Central memory CD4-positive, alpha-beta T cell (primary cell): ENCODE measurements around the gene GNPTAB.
A peak's percentile ranks its signal among the peaks of the same experiment; 100 is the strongest.

Source experiments
- DNase-seq: peaks from one replicate; pipeline ENCODE4 v3.0.0; 2022

Gene GNPTAB

DNA sequence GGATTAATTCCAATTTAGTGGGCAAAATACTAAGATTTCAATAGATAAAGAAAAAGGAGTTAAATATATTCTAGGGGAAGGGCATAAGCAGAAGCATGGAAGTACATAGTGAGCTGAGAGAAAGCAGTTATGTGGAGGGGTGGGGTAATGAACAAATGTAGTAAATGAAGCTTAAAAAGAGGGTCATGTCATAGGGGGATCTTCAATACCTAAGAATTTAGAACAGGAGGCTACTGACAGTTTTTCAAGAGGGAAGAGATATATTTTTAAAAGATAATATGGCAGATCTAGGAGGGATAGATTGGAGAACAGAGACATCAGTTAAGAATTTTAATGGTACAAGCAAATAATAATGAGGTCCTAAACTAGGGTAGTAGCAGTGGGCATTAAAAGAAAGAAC, 100.9 kb downstream of the GNPTAB start:
- no peak for DNase-seq

DNA sequence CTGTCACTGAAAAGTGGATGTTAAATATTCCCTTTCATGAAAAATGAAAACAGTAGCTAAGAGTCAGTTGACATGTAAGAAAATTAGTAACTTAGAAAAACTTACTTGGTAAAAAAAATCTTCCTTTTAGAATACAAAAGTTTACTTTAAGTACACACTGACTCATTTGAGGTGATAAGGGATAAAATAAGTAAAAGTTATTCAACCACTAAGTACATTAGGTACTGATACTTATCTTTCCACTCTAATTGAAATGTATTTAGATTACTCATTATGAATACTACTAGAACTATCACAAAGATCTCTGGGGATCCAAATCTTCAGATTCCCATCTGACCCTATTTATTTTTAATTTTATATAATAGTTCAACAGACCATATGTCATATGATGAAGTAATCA, 103.7 kb downstream of the GNPTAB start:
- DNase-seq, result no peak

DNA sequence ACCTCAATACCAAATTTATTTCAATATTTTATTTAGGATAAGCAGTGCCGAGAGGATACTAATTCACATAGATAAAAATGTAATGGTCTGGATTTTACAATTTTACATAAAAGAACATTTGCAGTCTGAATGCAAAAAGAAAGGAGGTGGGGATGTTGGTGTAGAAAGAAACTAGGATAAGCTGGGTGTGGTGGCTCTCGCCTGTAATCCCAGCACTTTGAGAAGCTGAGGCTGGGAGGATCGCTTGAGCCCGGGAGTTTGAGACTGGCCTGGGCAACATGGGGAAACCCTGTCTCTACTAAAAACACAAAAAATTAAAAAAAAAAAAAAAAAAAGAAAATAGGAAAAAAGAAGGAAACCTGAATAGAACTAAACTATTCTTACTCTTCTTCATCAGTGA, 108.4 kb downstream of the GNPTAB start:
- DNase-seq, result no peak

DNA sequence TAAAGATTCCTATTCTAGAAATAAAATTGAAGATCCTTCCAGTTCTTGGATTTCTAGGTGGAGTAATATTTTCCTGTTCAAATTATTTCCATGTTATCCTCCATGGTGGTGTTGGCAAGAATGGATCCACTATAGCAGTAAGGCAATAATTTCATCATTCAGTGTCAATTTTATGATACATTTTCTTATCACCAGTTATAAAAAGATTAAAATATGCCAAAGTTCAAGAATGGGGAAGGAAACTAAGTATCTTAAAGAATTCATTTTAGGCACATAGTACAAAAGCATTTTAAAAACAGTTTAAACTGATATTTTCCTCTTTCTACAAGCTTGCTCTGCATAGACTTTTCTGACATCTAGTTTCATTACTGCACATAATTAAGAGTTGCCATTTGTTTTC, 110.6 kb downstream of the GNPTAB start:
- no peak for DNase-seq

DNA sequence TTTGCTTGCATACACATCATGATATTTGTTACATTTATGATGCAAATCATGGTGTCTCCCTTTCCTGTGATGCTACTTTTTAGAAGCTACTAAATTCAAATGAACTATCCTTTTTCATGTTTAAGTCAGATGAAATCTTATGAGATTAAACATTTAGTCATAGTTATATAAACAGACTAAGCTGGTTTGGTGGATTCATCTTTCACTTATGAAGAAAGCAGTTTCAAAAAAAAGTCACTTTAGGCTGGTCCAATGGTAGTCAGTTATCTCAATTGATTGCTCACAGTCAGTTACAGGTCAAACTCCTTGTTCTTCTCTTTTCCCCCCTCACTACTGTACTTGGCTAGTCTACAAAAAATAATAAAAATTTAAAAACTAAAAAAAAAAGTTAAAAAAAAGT, 111.2 kb downstream of the GNPTAB start:
- DNase-seq, result no peak

DNA sequence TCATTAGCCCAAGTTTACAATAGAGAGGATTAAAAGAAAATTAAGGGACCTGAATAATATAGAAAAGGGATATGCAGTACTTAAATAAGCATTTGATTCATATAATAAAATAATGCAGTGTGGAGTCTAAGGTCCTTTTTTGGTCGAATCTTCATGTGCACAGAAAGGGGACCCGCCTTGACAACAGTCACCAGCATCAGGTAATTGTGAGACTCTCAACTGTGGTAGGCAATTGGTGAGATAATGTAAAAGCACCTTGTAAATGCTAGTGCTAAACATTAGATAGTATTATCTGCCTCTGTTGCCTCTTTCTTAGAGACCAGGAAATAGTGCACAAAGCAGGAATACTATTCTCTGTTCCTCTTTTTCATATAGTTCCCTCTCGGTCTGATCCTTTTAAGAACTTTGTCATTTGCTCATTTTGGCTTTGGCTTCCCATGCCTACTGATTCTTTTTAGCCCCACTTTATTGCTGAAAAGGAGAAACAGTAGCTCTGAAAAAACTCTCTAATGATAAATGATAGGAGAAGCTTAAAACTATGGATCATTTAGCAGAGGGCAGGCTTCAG, 115.8 kb downstream of the GNPTAB start:
- no peak for DNase-seq

DNA sequence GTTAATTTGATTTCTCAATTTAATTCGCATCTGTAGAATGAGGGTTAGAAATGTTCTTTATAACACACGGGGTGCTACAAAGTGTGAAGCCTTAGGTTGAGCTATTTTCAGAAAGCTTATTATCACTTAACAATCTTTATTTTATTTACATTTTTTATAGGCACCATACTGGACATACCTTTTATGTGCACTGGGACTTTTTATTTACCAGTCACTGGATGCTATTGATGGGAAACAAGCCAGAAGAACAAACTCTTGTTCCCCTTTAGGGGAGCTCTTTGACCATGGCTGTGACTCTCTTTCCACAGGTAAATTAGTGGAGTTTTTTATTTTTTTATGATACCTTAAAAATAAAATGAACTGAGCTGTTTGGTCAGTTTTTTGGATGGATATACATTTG, 116.8 kb downstream of the GNPTAB start:
- DNase-seq, result no peak

DNA sequence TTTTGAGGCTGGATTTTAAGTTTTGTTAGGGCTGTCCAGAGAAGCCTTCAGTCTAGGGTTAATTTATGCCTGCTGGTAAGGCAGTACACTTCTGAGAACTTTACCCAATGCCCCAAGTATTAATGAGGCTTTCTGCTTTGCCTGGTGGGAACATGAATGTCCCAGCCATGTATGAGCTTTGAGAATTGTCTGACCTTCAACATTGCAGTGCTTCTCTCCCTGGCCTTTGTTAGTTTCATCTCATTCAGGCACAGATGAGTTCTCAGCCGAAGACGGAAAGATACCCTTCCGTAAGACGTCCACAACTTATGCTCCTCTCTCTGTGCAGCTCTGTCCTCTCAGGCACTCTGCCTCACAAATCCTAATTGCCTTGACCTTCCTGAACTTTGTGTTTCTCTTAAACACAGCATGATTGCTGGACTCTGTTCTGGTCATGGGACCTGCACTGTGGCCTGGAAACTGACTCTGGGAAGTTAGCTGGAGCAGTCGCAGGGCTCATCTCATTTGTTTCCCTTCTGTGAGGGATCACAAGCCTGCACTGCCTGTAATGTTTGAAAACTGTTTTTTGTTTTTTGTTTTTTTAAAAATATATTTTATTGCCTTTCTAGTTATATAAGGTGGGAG, 117.6 kb downstream of the GNPTAB start:
- no peak for DNase-seq

DNA sequence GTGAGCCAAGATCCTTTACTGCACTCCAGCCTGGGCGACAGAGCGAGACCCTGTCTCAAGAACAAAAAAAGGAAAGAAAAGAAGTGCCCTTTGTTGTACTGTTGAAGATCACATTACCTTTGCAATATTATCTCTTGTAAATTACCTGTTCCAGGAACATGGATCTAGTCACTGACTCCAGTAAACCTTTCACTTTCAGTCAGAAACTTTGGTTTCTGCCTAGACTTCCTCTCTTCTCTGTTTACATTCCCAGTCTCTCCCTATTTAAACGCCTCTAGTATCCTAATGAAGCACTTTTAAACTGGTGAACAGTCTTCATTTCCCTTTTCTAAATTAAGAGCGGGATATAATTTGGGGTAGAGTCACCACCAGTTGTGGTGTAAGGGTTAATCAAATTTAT, 120.5 kb downstream of the GNPTAB start:
- no peak for DNase-seq

DNA sequence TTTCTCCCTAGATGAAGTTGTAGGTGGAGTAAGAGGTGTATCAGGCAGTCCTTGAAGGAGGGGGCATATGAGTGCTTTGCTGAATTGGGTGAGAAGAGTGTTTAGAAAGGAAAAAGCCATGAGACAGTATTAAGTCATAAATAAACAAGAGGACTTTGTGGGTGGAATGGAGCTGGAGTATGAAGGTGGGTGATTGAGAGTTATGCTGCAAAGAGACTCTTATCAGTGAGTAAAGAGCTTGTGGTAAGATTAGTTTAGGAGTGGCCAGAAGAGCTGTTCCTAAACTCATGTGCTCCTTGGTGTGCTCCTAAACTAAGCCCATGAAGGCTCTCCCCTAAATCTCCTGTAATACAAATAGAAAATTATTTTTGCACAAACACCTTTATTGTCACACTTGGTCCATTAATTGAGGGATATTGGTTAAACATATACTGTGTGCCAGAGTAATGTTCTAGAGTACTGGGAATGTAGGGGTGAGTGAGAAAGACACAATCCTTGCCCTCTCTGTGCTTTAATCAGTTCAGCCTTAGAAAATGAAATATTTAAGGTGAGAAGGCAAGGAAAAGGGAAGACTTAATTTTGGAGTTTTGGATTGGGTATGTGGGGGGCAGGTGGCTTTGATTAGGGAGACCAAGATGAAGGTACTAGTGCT, 123.5 kb downstream of the GNPTAB start:
- no peak for DNase-seq

DNA sequence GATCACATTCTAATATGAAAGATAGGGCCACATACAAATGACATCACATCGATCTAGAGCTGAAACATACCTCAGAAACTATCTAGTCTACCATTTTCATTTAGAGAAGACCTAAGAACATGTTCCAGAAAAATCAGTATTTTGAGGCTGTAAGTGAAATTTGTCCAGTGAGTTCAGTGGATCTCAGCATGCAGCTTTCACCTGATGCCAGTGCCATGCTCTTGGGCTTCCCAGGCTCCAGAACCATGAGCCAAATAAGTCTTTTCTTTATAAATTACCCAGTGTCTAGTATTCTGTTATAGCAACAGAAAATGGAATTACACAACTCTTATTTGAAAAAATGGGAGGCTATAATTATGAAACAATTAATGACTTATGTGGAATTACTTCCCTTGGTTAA, 124.4 kb downstream of the GNPTAB start:
- no peak for DNase-seq

DNA sequence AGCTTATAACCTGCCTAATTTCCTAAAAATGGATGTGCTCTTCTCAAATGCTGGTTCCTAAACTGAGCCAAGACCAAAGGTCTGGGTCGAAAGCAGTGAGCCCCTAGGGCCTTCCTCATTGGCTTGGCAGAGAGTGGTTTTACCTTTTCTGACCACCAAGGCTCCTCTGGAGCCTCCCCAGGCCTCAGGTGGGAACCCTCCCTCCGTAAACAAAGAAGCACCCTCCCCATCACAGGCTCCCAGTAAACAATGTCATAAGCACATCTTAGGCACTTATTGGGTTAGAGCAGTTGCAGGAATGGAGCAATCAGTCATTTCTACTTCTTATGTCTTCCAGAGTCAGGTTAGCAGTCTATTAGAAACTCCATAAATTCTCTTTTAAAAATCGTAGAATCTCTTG, 127.3 kb downstream of the GNPTAB start:
- DNase-seq, result no peak

DNA sequence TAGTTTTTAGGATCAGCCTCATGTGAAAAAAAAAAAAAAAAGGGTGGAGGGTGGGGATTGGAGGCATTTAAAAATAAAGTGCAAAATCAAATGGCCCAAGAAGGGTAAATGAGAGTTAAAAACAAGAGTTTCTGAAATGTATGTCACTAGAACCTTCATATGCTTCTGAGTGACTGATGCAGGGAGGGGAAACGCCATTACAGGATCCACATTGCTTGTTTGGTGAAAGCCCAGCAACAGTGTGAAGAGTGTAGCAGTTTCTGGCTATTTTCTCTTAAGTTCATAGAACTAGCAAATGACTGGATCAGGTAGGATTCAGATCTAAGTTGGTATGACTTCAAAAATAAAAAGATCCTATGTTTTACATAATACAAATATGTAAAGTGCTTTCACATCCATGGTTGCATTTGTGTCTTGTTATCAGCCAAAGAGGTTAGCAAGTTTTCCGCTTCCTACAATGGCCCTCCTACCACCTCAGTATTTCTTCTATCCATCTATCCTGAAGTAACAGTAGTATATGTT, 130.4 kb downstream of the GNPTAB start:
- DNase-seq, result no peak

DNA sequence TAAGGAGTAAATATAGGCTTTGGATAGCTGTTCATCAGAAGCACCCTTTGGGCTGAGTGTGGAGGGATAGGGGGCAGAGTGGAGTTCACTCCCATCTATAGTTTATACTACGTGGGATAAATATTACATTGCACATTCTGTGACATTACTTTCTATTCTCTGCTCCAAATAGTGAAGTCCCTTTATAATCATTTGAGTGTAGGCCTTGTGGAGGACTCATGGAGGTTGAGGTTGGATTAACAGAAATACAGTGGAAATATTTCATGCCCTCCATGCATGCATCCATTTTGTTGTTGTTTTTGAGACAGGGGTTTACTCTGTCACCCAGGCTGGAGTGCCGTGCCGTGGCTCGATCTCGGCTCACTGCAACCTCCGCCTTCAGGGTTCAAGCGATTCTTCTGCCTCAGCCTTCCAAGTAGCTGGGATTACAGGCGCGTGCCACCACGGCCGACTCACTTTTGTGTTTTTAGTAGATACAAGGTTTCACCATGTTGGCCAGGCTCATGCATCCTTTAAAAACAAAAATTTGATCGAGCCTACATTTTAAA, 131.9 kb downstream of the GNPTAB start:
- DNase-seq, result no peak

DNA sequence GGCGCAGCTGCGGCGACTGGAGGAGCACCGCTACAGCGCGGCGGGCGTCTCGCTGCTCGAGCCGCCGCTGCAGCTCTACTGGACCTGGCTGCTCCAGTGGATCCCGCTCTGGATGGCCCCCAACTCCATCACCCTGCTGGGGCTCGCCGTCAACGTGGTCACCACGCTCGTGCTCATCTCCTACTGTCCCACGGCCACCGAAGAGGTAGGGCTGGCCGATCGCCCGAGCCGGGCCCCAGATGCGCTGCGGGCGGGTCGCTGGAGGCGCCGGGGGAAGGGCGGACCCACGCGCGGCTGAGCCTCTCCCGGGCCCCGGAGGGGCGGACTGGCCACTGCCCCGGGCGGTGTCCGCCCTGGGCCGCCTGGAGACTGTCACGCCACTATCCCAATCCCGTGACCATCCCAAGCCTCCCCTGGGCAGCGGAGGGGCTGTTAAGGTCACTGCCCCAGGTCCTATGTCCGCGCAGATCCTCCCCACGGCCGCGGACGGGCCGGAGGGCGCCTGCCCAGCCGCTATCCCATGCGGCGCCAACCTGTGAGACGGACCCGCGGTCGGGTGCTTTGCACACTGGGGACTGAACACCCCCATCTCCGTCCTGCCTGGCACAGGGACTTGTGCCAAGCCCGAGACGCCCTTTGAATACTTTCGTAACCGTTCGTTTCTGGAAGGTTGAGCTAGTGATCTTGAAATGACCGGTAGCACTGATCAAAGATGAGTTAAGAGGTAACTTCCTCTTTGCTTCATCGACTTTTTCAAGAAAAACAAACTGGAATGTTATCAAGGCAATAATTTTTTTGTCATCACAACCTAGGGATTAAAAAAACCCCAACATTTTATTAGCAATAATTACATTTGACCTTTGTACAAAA, 132.6 kb downstream of the GNPTAB start:
- DNase-seq, result no peak

DNA sequence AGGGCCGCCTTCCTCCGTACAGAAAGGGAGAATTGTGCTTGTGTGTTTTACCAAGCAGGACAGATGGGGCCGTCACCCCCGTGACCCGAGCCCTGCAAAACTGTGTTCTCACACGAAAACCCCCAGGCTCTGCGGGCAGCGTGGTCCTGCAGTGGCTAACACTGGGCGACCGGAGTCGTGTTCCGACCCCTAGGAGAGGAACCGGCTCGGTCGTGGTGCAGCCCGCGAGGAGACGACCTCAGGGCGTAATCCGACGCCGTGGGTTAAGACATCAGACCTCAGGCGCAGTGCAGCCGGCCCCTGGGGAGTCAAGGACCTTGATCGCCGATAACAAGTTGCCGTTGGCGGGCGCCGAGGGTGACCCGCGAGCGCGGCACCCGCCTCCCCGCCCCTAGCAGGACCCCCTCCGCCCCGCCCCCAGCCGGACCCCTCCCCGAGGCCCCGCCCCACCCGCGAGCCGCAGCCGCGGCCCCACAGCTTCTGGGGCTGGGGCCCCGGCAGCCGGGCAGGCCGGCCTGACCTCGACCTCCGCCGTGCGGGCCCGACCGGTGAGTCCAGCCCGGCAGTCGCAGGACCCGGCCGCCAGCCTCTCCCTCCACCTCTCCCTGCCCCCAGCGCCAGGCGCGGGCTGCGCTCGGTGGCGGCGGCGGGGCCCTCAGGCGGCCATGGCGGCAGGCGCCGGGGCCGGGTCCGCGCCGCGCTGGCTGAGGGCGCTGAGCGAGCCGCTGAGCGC, 133.4 kb downstream of the GNPTAB start, which contains the start of gene CHPT1:
Gene CHPT1 (plus strand): TSS at position 444 of the 733 bp plus-strand sequence. CDS start 222 bp downstream, at position 666.
- DNase-seq, result peak; percentile 48

DNA sequence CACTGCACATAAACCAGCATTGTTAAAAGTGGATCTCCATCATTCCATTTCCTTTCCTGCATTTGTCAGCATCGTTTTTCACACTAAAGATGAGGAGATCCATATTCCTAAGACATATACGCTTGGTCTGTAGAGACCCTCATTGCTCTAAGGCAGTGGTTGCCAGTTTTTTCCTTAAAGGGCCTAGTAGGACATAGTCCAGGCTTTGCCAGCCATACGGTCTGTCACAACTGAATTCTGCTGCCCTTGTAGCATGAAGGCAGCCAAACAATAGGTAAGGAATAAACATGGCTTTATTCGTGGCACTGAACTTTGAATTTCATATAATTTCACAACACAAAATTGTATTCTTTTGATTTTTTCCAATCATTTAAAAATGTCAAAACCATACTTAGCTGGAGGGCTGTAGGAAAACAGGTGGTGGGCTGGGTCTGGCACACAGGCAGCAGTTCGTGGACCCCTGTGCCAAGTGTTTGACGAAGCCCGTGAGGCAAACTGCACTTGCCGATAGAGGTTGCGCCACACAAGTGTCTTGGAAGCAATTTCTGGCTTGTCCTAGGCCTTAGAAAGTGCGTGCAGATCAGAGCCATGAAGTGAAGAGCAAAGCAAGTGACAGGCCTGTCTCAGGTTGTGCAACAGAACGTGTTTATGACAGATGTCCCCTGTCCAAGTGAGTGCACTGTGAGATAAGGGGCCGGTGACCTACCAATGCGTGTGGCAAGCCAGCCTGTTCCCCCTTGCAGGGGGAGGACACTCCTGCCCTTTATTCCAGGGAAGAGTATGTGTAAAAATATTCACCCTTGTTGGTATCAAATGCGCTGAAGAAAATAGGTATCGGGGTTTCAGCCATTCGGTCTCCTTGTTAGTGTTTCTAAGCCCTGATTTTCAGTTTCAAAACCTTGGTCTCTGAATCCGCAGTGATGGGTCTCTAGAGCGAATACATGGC, 134.2 kb downstream of the GNPTAB start:
- no peak for DNase-seq

DNA sequence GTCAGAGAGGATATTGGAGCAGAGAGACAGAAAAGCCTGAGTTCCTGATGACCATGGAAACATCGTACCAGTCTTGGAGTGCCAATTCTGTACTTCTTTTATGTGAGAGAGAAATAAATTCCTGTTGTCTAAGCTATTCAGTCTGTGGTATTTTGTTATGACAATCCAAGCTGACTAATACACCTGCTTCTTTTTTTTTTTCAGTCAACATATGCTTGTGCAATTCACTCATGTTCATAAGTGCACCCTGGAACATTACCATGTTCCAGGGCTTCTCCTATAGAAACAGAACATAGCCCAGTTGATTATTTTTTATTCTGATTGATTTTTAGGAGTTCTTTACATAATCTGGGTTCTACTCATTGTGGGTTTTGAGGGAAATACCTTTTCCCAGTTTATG, 135.1 kb downstream of the GNPTAB start:
- no peak for DNase-seq
